Hepatocyte (in vitro differentiated cells): ENCODE results near the gene HSP90B1. TPM values are rescaled to one million over a fixed set of nuclear protein-coding genes. Genes with fewer than 3 reads are reported as not detected.
A peak's percentile ranks its signal among the peaks of the same experiment; 100 is the strongest.

ENCODE experiments used
- DNase-seq: peaks from one replicate; pipeline ENCODE4 v3.0.0-alpha.2; 2016; ENCODE audit warnings: low spot score
- H2AFZ ChIP-seq: fragments of 200-600 bp; sonication (generic); 2 replicates; pipeline ENCODE4 v1.6.0; 2016; ENCODE audit warnings: antibody characterized with exemption, mild to moderate bottlenecking
- H3K27ac ChIP-seq: fragments of 200-600 bp; sonication (generic); 2 replicates; pipeline ENCODE4 v1.5.1; 2016; ENCODE audit warnings: mild to moderate bottlenecking
- H3K27me3 ChIP-seq: fragments of 200-600 bp; sonication (generic); 2 replicates; pipeline ENCODE4 v1.6.1; 2016
- H3K36me3 ChIP-seq: fragments of 200-600 bp; sonication (generic); replicated peaks from 2 replicates; pipeline ENCODE4 v1.5.1; 2016; ENCODE audit warnings: low read depth; ENCODE audit not compliant: insufficient read depth
- H3K4me1 ChIP-seq: fragments of 200-600 bp; sonication (generic); 2 replicates; pipeline ENCODE4 v1.5.1; 2016; ENCODE audit warnings: mild to moderate bottlenecking, moderate library complexity; ENCODE audit not compliant: insufficient read depth
- H3K4me2 ChIP-seq: fragments of 200-600 bp; sonication (generic); 2 replicates; pipeline ENCODE4 v1.6.0; 2016
- H3K4me3 ChIP-seq: fragments of 200-600 bp; sonication (generic); 2 replicates; pipeline ENCODE4 v1.5.1; 2016; ENCODE audit warnings: mild to moderate bottlenecking
- H3K79me2 ChIP-seq: fragments of 200-600 bp; sonication (generic); 2 replicates; pipeline ENCODE4 v1.6.0; 2017; ENCODE audit warnings: mild to moderate bottlenecking
- H3K9me2 ChIP-seq: fragments of 200-600 bp; sonication (generic); replicated peaks from 2 replicates; pipeline ENCODE4 v1.6.0; 2017; ENCODE audit warnings: mild to moderate bottlenecking; ENCODE audit not compliant: insufficient read depth
- H3K9me3 ChIP-seq: fragments of 200-600 bp; sonication (generic); 2 replicates; pipeline ENCODE4 v1.5.1; 2016; ENCODE audit warnings: low read depth, mild to moderate bottlenecking
- H4K20me1 ChIP-seq: fragments of 200-600 bp; sonication (generic); 2 replicates; pipeline ENCODE4 v1.6.0; 2016; ENCODE audit warnings: mild to moderate bottlenecking; ENCODE audit not compliant: insufficient read depth, poor library complexity, severe bottlenecking
- CTCF ChIP-seq: fragments of 200-600 bp; sonication (generic); IDR thresholded peaks from 2 replicates; pipeline ENCODE4 v1.5.1; 2016; ENCODE audit warnings: antibody characterized with exemption, mild to moderate bottlenecking; ENCODE audit not compliant: poor library complexity
- EZH2 ChIP-seq: fragments of 200-600 bp; sonication (generic); IDR thresholded peaks from 2 replicates; pipeline ENCODE4 v1.6.1; 2016; ENCODE audit warnings: antibody characterized with exemption, mild to moderate bottlenecking, borderline replicate concordance
- EZH2phosphoT487 ChIP-seq: fragments of 200-600 bp; sonication (generic); IDR thresholded peaks from one replicate; pipeline ENCODE4 v1.6.1; 2018; ENCODE audit warnings: antibody characterized with exemption, mild to moderate bottlenecking, low read depth, moderate library complexity; ENCODE audit not compliant: unreplicated experiment, severe bottlenecking
- WGBS: methylation state at CpG from one replicate; pipeline ENCODE4 v1.1.6; 2016; ENCODE audit warnings: low lambda C conversion rate; ENCODE audit errors: missing lambda C conversion rate; 5-methylcytosine and 5-hydroxymethylcytosine counted together
- polyA plus RNA-seq: library from polyadenylated mRNA; unstranded; fragments of >200 nt; fragmentation: Nextera tagmentation; extraction: Ambion mirVana; gene quantifications from 2 replicates; pipeline ENCODE4 v1.2.1, GENCODE V29; 2016
- total RNA-seq: library from RNA; depleted of rRNA; stranded (reverse); fragments of >200 nt; gene quantifications from 2 replicates; pipeline ENCODE4 v1.2.3, GENCODE V29; 2014

The HSP90B1 gene
- total and polyA plus RNA-seq, 2 experiments from 2014 or later = 1,289 to 1,309 TPM

- Histone ChIP-seq H3K4me3 (no peak overlapping the region), H3K27ac (no peak overlapping the region), H3K4me1 (peaks cover 12% of the 10 kb centered on the region), H3K27me3 (no peaks in the 10 kb centered on the region), H4K20me1 (no peaks in the 10 kb centered on the region), H3K9me2 (no peaks in the 10 kb centered on the region), H3K36me3 (no peaks in the 10 kb centered on the region), H3K9me3 (no peaks in the 10 kb centered on the region), H2AFZ (no peak overlapping the region), H3K4me2 (no peak overlapping the region), H3K79me2 (peaks cover 28% of the 10 kb centered on the region)
- DNase-seq = no peak
- TF ChIP-seq EZH2 (no peak), CTCF (no peak), EZH2phosphoT487 (no peak)
- WGBS = 87% methylated on average over 7 of the region's 7 CpGs
These were observed 30.5 kb downstream of the HSP90B1 start for GRCh38 chr12:103960616-103961227.

- H3K79me2 ChIP-seq = peaks cover 36% of the 10 kb centered on the region
- H3K27me3 ChIP-seq = no peaks in the 10 kb centered on the region
- peaks cover 13% of the 10 kb centered on the region for H3K4me1 ChIP-seq
- H3K4me3 ChIP-seq = no peak overlapping the region
- no peak for TF ChIP-seq CTCF
- TF ChIP-seq EZH2phosphoT487 = no peak
- no peak for TF ChIP-seq EZH2
- no peaks in the 10 kb centered on the region for H3K9me3 ChIP-seq
- H2AFZ ChIP-seq = no peak overlapping the region
- H3K9me2 ChIP-seq = no peaks in the 10 kb centered on the region
- no peak overlapping the region for H3K27ac ChIP-seq
- H3K4me2 ChIP-seq = no peak overlapping the region
- no peaks in the 10 kb centered on the region for H4K20me1 ChIP-seq
- WGBS = 81% methylated on average over 1 of the region's 1 CpG
- H3K36me3 ChIP-seq = no peaks in the 10 kb centered on the region
- DNase-seq = no peak
These were observed 32.3 kb downstream of the HSP90B1 start for GRCh38 chr12:103962493-103962892.

DNA sequence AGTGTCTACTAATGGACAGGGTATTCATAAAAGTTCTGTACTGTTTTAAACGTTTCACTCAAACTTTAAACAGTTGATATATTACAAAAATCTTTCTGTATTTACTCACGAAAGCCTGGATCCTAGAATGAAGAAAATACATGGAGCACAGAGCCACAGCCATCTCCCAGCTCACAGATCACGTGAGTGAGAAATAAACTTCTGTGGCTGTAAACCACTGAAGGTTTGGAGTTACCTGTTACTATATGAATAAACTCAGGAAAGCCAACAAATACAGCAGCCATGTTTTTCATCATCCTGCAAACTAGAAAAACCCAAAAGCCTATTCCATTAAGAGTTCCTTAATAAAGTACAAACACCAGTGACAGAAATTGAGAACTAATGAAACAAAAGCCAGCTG is 34.6 kb downstream of the HSP90B1 start:
- no peaks in the 10 kb centered on the region for H3K9me2 ChIP-seq
- no peaks in the 10 kb centered on the region for H3K36me3 ChIP-seq
- peaks cover 9% of the 10 kb centered on the region for H4K20me1 ChIP-seq
- H3K79me2 ChIP-seq = peaks cover 60% of the 10 kb centered on the region
- peaks cover 28% of the 10 kb centered on the region for H3K4me1 ChIP-seq
- H3K4me3 ChIP-seq = peak overlapping the region; percentile 50
- H3K27me3 ChIP-seq = no peaks in the 10 kb centered on the region
- 37% methylated on average over 3 of the region's 3 CpGs for WGBS
- H3K27ac ChIP-seq = peak overlapping the region; percentile 89
- H3K9me3 ChIP-seq = no peaks in the 10 kb centered on the region
- DNase-seq = peak; percentile 19
- H3K4me2 ChIP-seq = peak overlapping the region; percentile 84
- no peak for TF ChIP-seq CTCF
- TF ChIP-seq EZH2phosphoT487 = no peak
- no peak for TF ChIP-seq EZH2
- peak overlapping the region; percentile 43 for H2AFZ ChIP-seq
